K562 (cell line): ENCODE measurements around the gene PRND. TPM values are rescaled to one million over a fixed set of nuclear protein-coding genes. Genes with fewer than 3 reads are reported as not detected.

Source experiments
- ATAC-seq: fragments of 200-7000 bp; cut with Tn5 transposase; 3 replicates; pipeline ENCODE4 v1.9.1; 2020; ENCODE audit warnings: moderate library complexity
- BruUV-seq: library from RNA; stranded (reverse); fragments of 400-500 nt; replicated peaks from 2 replicates; lab custom pipeline; 2021; lab: Mats Ljungman, UMichigan
- CTCF ChIA-PET: fragments of 300-600 bp; formaldehyde crosslinking; extraction: SDS; loops from one replicate; lab custom pipeline; 2021; ENCODE audit warnings: low intra/inter-chr PET ratio; lab: Yijun Ruan, JAX
- POLR2A ChIA-PET: fragments of 300-600, 350-650 bp; sonication (Branson Sonifier 250); formaldehyde crosslinking; extraction: SDS; loops from one replicate; lab custom pipeline; 2021; ENCODE audit warnings: antibody characterized with exemption, inconsistent platforms; lab: Yijun Ruan, JAX
- DNase-seq, 4 experiments: peaks; one replicate each; pipeline versions ENCODE4 v3.0.0 to v3.0.0-alpha.2; 2011 to 2018; ENCODE audit warnings: low spot score in 3 of 4, mixed read lengths in 3 of 4; ENCODE audit errors: extremely low read depth in 1 of 4
- FAIRE-seq: peaks from 2 replicates; lab custom pipeline; 2011; peaks lifted over from hg19 to GRCh38; lab: Jason Lieb, UNC
- H2AFZ ChIP-seq: 2 replicates; pipeline ENCODE4 v1.6.0; 2011; ENCODE audit warnings: low read depth, low read length, control low read depth, inconsistent platforms
- H3K27ac ChIP-seq: fragments of 200-600 bp; 3 replicates; pipeline ENCODE4 v1.8.0; 2011; ENCODE audit warnings: low read depth, mild to moderate bottlenecking, control low read depth, inconsistent platforms, low read length, moderate library complexity, mixed read lengths; ENCODE audit errors: extremely low read depth
- H3K27me3 ChIP-seq, 2 experiments: fragments of 300-600 bp in 1 of 2; 2 replicates in 1 of 2; 3 replicates in 1 of 2; pipeline versions ENCODE4 v1.6.0 to v1.8.0; 2011; ENCODE audit warnings: inconsistent platforms in 2 of 2, low read length in 2 of 2, mild to moderate bottlenecking in 1 of 2, mixed read lengths in 1 of 2, moderate library complexity in 1 of 2; ENCODE audit not compliant: control insufficient read depth in 2 of 2, insufficient read depth in 2 of 2
- H3K36me3 ChIP-seq: fragments of 300-600 bp; 3 replicates; pipeline ENCODE4 v1.8.0; 2011; ENCODE audit warnings: mild to moderate bottlenecking, low read length, inconsistent platforms; ENCODE audit not compliant: control insufficient read depth, insufficient read depth
- H3K4me1 ChIP-seq, 2 experiments: fragments of 200-600 bp in 1 of 2; replicated peaks in 1 of 2; 2 replicates in 1 of 2; 3 replicates in 1 of 2; pipeline versions ENCODE4 v1.5.1 to v1.8.0; 2011; ENCODE audit warnings: inconsistent platforms in 2 of 2, low read length in 2 of 2, mild to moderate bottlenecking in 1 of 2, mixed read lengths in 1 of 2, moderate library complexity in 1 of 2; ENCODE audit not compliant: control insufficient read depth in 2 of 2, insufficient read depth in 2 of 2
- H3K4me2 ChIP-seq: 2 replicates; pipeline ENCODE4 v1.6.1; 2011; ENCODE audit warnings: low read length, control low read depth, inconsistent platforms, mixed read lengths; ENCODE audit not compliant: insufficient read depth
- H3K4me3 ChIP-seq: fragments of 200-600 bp; sonication (generic), shearing (Covaris generic); 2 replicates; pipeline ENCODE4 v1.5.1; 2016; ENCODE audit warnings: control low read depth, inconsistent platforms
- H3K79me2 ChIP-seq: fragments of 200-600 bp; 3 replicates; pipeline ENCODE4 v1.8.0; 2011; ENCODE audit warnings: low read length, inconsistent platforms; ENCODE audit not compliant: control insufficient read depth, insufficient read depth
- H3K9ac ChIP-seq, 2 experiments: 2 replicates each; pipeline versions ENCODE4 v1.6.0 to v1.6.1; 2011; ENCODE audit warnings: low read depth in 2 of 2, low read length in 2 of 2, control low read depth in 1 of 2, inconsistent platforms in 1 of 2, mild to moderate bottlenecking in 1 of 2, mixed read lengths in 1 of 2; ENCODE audit not compliant: insufficient read depth in 1 of 2
- H3K9me1 ChIP-seq: one replicate; pipeline ENCODE4 v1.6.0; 2011; ENCODE audit warnings: inconsistent platforms, mild to moderate bottlenecking, low read length, moderate library complexity; ENCODE audit not compliant: control insufficient read depth, insufficient read depth
- H3K9me3 ChIP-seq: replicated peaks from 2 replicates; pipeline ENCODE4 v1.5.1; 2011; ENCODE audit warnings: low read depth, low read length, inconsistent platforms; ENCODE audit not compliant: control insufficient read depth, insufficient read depth
- H4K20me1 ChIP-seq: replicated peaks from 2 replicates; pipeline ENCODE4 v1.6.1; 2011; ENCODE audit warnings: low read length, inconsistent platforms, mixed read lengths; ENCODE audit not compliant: control insufficient read depth, insufficient read depth
- ARID1B ChIP-seq: fragments of 450-650 bp; IDR thresholded peaks from 2 replicates; pipeline ENCODE4 v1.6.1; 2016; ENCODE audit warnings: antibody characterized with exemption, mild to moderate bottlenecking, inconsistent platforms
- ASH1L ChIP-seq: fragments of 450-650 bp; IDR thresholded peaks from 2 replicates; pipeline ENCODE4 v1.6.1; 2018; ENCODE audit warnings: borderline replicate concordance, mild to moderate bottlenecking, low read depth; ENCODE audit not compliant: partially characterized antibody
- CBFA2T2 ChIP-seq: fragments of 450-650 bp; conservative IDR thresholded peaks from 2 replicates; pipeline ENCODE4 v1.6.1; 2017; ENCODE audit warnings: mild to moderate bottlenecking
- CBFA2T3 ChIP-seq: fragments of 450-650 bp; IDR thresholded peaks from 2 replicates; pipeline ENCODE4 v1.6.1; 2017
- MYBL2 ChIP-seq, 2 experiments: fragments of 450-650 bp in 1 of 2; sonication (generic) in 1 of 2; formaldehyde crosslinking in 1 of 2; IDR thresholded peaks; 2 replicates each; pipeline versions ENCODE4 v1.6.1 to v1.8.1; 2017 to 2022; ENCODE audit warnings: borderline replicate concordance in 1 of 2, inconsistent platforms in 1 of 2, low read depth in 1 of 2, mild to moderate bottlenecking in 1 of 2, missing genetic modification reagents in 1 of 2, moderate library complexity in 1 of 2
- NFE2 ChIP-seq: IDR thresholded peaks from 2 replicates; pipeline ENCODE4 v1.6.1; 2014; ENCODE audit warnings: antibody characterized with exemption, low read depth
- NR3C1 ChIP-seq: sonication (generic); formaldehyde crosslinking; IDR thresholded peaks from 2 replicates; pipeline ENCODE4 v1.8.1; 2022; ENCODE audit warnings: missing genetic modification reagents
- PATZ1 ChIP-seq: fragments of 250-450 bp; sonication (Bioruptor Pico); IDR thresholded peaks from 2 replicates; pipeline ENCODE4 v1.5.0; 2020; ENCODE audit warnings: mild to moderate bottlenecking, borderline replicate concordance
- SAFB2 ChIP-seq: fragments of 200-400 bp; formaldehyde crosslinking; IDR thresholded peaks from 2 replicates; pipeline ENCODE4 v1.6.1; 2018; ENCODE audit warnings: borderline replicate concordance, low read length, low read depth, moderate library complexity; ENCODE audit not compliant: severe bottlenecking
- SMARCB1 ChIP-seq: IDR thresholded peaks from 2 replicates; pipeline ENCODE4 v1.6.1; 2011; ENCODE audit warnings: improper control_type of control experiment, low read depth; ENCODE audit not compliant: insufficient read length
- THAP7 ChIP-seq: fragments of 250-450 bp; sonication (Bioruptor Pico); IDR thresholded peaks from 2 replicates; pipeline ENCODE4 v1.5.0; 2021
- ZNF561 ChIP-seq: fragments of 450-650 bp; formaldehyde crosslinking; conservative IDR thresholded peaks from 2 replicates; pipeline ENCODE4 v1.4.0; 2020; ENCODE audit warnings: mild to moderate bottlenecking, moderate library complexity
- WGBS: fragments of 100-300 bp; shearing (Covaris generic); methylation state at CpG from one replicate; pipeline ENCODE4 v1.1.6; 2016; ENCODE audit warnings: low coverage, mixed read lengths; ENCODE audit not compliant: insufficient coverage; ENCODE audit errors: missing lambda C conversion rate; 5-methylcytosine and 5-hydroxymethylcytosine counted together
- in situ Hi-C: fragments of 300-500 bp; cut with MboI; formaldehyde crosslinking; loops from 4 replicates; pipeline ENCODE4 v1.15.0; 2018; ENCODE audit warnings: inconsistent platforms, mixed read lengths
- intact Hi-C: fragments of 100-400 bp; cut with micrococcal nuclease; formaldehyde crosslinking; loops from 2 replicates; pipeline ENCODE4 v1.14.2; 2022
- polyA plus RNA-seq, 8 experiments: library from polyadenylated mRNA; depleted of rRNA in 4 of 8; stranded (reverse) in 5 of 8; unstranded in 3 of 8; fragments of >200 nt; fragmentation: Nextera tagmentation in 2 of 8; fragmentation: Illumina TruSeq in 1 of 8; extraction: Ambion mirVana in 2 of 8; extraction: Trizol in 1 of 8; gene quantifications; 2 replicates each; pipeline versions ENCODE4 v1.2.1 to v1.2.3, GENCODE V29; 2011 to 2014; ENCODE audit warnings: inconsistent platforms in 1 of 8, missing spikeins in 1 of 8
- total RNA-seq, 7 experiments: library from RNA; depleted of rRNA in 6 of 7; stranded (reverse); fragments of >200 nt in 6 of 7; fragmentation: Illumina TruSeq in 2 of 7; extraction: Trizol in 2 of 7; gene quantifications; 2 replicates each; pipeline versions ENCODE4 v1.2.1 to v1.2.3, GENCODE V29; 2011 to 2021; ENCODE audit warnings: low replicate concordance in 1 of 7

PRND gene
- total and polyA plus RNA-seq, 9 of the 15 experiments (the other 6 are each of a cell fraction or from before 2014, with no cell fraction given), result not detected

GRCh38 chr20:4711511-4711910, 10.2 kb upstream of the PRND start (continued):
- TF ChIP-seq SAFB2, result no peak
- TF ChIP-seq MYBL2 (IDR thresholded peaks at IDR 0.05; ENCODE audit: low read depth), result no peak
- TF ChIP-seq MYBL2 (CRISPR knock-in tag; IDR thresholded peaks at IDR 0.05; ENCODE audit: borderline replicate concordance), result no peak
- no peak for TF ChIP-seq SMARCB1
- no peak for TF ChIP-seq NFE2
- no peak for TF ChIP-seq NR3C1
- TF ChIP-seq, all 486 proteins: peak for 0

GRCh38 chr20:4713401-4713800, 8.3 kb upstream of the PRND start:
- BruUV-seq, result no TSS peak
- POLR2A ChIA-PET, result no interaction called here
- Histone ChIP-seq H3K4me1 (no peaks in the 10 kb centered on the region), H3K27me3 (peaks cover 4 to 41% of the 10 kb centered on the region in 2 experiments), H3K4me3 (no peak overlapping the region), H3K79me2 (no peaks in the 10 kb centered on the region), H2AFZ (no peak overlapping the region), H3K9me3 (no peaks in the 10 kb centered on the region), H3K9me1 (no peaks in the 10 kb centered on the region), H3K36me3 (no peaks in the 10 kb centered on the region), H3K27ac (no peak overlapping the region), H3K9ac (no peak overlapping the region), H3K4me2 (no peak overlapping the region), H4K20me1 (no peaks in the 10 kb centered on the region)
- FAIRE-seq (no peak), DNase-seq (no peak), ATAC-seq (no peak)
- CTCF ChIA-PET, result no interaction called here
- TF ChIP-seq PATZ1 (CRISPR knock-in tag) (no peak), CBFA2T2 (0 out of 2 replicates have a peak, but pooled peaks have one; percentile 7), ZNF561 (no peak), CBFA2T3 (peak; percentile 13; the same call in 1 of the 2 replicates), ARID1B (no peak), THAP7 (CRISPR knock-in tag) (no peak), ASH1L (no peak)
- WGBS, result 0% methylated on average over 7 of the region's 7 CpGs
- intact Hi-C loops, result no loop called here
- in situ Hi-C loops, result no loop called here
